ENCODE measurements around the gene OBSCN.

GRCh38 chr1:228369608-228370438 lies 162.0 kb downstream of the OBSCN start:
- TF ChIP-seq EZH2 (IDR thresholded peaks at IDR 0.05; ENCODE audit: borderline replicate concordance, low read depth, low read length, severe bottlenecking) (no peak), JUN (IDR thresholded peaks at IDR 0.05; ENCODE audit: borderline replicate concordance, insufficient read depth, insufficient read length, low read depth) (no peak), MYC (IDR thresholded peaks at IDR 0.05; ENCODE audit: low read depth, low read length) (no peak), POLR2AphosphoS5 (IDR thresholded peaks at IDR 0.05; ENCODE audit: insufficient read depth, low read depth, low read length) (no peak), POLR2A (IDR thresholded peaks at IDR 0.05; ENCODE audit: low read depth, low read length) (no peak), MAX (IDR thresholded peaks at IDR 0.05; ENCODE audit: insufficient read depth, insufficient read length) (no peak), FOS (IDR thresholded peaks at IDR 0.05; ENCODE audit: borderline replicate concordance, insufficient read depth, low read length) (no peak), GATA2 (IDR thresholded peaks at IDR 0.05; ENCODE audit: insufficient read depth, insufficient read length, low read depth, low read length) (no peak)
- TF ChIP-seq, protein P1, sequence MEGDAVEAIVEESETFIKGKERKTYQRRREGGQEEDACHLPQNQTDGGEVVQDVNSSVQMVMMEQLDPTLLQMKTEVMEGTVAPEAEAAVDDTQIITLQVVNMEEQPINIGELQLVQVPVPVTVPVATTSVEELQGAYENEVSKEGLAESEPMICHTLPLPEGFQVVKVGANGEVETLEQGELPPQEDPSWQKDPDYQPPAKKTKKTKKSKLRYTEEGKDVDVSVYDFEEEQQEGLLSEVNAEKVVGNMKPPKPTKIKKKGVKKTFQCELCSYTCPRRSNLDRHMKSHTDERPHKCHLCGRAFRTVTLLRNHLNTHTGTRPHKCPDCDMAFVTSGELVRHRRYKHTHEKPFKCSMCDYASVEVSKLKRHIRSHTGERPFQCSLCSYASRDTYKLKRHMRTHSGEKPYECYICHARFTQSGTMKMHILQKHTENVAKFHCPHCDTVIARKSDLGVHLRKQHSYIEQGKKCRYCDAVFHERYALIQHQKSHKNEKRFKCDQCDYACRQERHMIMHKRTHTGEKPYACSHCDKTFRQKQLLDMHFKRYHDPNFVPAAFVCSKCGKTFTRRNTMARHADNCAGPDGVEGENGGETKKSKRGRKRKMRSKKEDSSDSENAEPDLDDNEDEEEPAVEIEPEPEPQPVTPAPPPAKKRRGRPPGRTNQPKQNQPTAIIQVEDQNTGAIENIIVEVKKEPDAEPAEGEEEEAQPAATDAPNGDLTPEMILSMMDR (IDR thresholded peaks at IDR 0.05; ENCODE audit: extremely low read depth in 1 of 2, insufficient read depth in 1 of 2, low read depth in 1 of 2, low read length in 2 of 2), result no peak
